Measurements from ENCODE around the gene GLRX3. TPM values are rescaled to one million over a fixed set of nuclear protein-coding genes. Genes with fewer than 3 reads are reported as not detected.

GLRX3 gene
- total and polyA plus RNA-seq, 10 of the 15 experiments (the other 5 are each of a cell fraction or from before 2014, with no cell fraction given): 94.7 to 209 (median 131) TPM

GRCh38 chr10:130185591-130185990 lies 49.4 kb downstream of the GLRX3 start (continued):
- TF ChIP-seq BCLAF1 (IDR thresholded peaks at IDR 0.05) (no peak), BMI1 (IDR thresholded peaks at IDR 0.05; ENCODE audit: borderline replicate concordance) (no peak), CREB1 (IDR thresholded peaks at IDR 0.05; ENCODE audit: low read depth) (no peak)

GRCh38 chr10:130188195-130189175 lies 52.3 kb downstream of the GLRX3 start:
- no peaks in the 10 kb centered on the region for H3K27me3 ChIP-seq (replicated peaks in 1 of 2; ENCODE audit: control insufficient read depth in 2 of 2, insufficient read depth in 2 of 2, low read length in 1 of 2)
- H3K36me3 ChIP-seq (ENCODE audit: control insufficient read depth in 2 of 2, insufficient read depth in 2 of 2, low read length in 1 of 2): peaks cover 4 to 5% of the 10 kb centered on the region in 2 experiments
- no peaks in the 10 kb centered on the region for H3K9me3 ChIP-seq (replicated peaks; ENCODE audit: control insufficient read depth, insufficient read depth, low read length)
- ChIA-PET SMC1A (ENCODE audit: uncharacterized antibody, unreplicated experiment) (no interaction called here), CTCF (no interaction called here), RAD21 (ENCODE audit: unreplicated experiment) (no interaction called here), POLR2A (no interaction called here)
- TF ChIP-seq MYC (IDR thresholded peaks at IDR 0.05; ENCODE audit: insufficient read depth, insufficient read length, insufficient replicate concordance, low read length, severe bottlenecking): no peak
- TF ChIP-seq RB1 (IDR thresholded peaks at IDR 0.05; ENCODE audit: borderline replicate concordance): no peak
- no peak for TF ChIP-seq BCLAF1 (IDR thresholded peaks at IDR 0.05)
- no peak for TF ChIP-seq FOS (IDR thresholded peaks at IDR 0.05; ENCODE audit: borderline replicate concordance, extremely low read depth, insufficient read length)
- no peak for TF ChIP-seq ASH2L (IDR thresholded peaks at IDR 0.05; ENCODE audit: borderline replicate concordance, low read depth)
- no peak for TF ChIP-seq IRF3 (IDR thresholded peaks at IDR 0.05)
- H4K20me1 ChIP-seq (ENCODE audit: control insufficient read depth, insufficient read depth): no peaks in the 10 kb centered on the region
- intact Hi-C loops (cut with micrococcal nuclease; ENCODE audit: unreplicated experiment): no loop called here
- no peaks in the 10 kb centered on the region for H3K4me1 ChIP-seq (ENCODE audit: control insufficient read depth, insufficient read depth, low read length)
- H3K27ac ChIP-seq (ENCODE audit: control insufficient read depth, insufficient read depth): no peak overlapping the region
- no TSS peak for BruUV-seq (replicated peaks)
- FAIRE-seq (no peak), DNase-seq (ENCODE audit: low read depth, low spot score) (no peak), ATAC-seq (no peak)
- WGBS (ENCODE audit: insufficient coverage, insufficient replicate concordance, low lambda C conversion rate, missing lambda C conversion rate): 89% methylated on average over 27 of the region's 28 CpGs
- no peak overlapping the region for H2AFZ ChIP-seq (ENCODE audit: control insufficient read depth, low read depth, low read length)
- no peaks in the 10 kb centered on the region for H3K79me2 ChIP-seq (ENCODE audit: control insufficient read depth, insufficient read depth, low read length)
- in situ Hi-C loops (cut with MboI): loop anchor here (5.0 to 10.0 kb wide), 3 partner anchors 1599 to 1836 kb away; no protein-coding TSS in a partner anchor
- H3K4me2 ChIP-seq (ENCODE audit: control insufficient read depth, insufficient read depth): no peak overlapping the region
- no peak overlapping the region for H3K9ac ChIP-seq (ENCODE audit: control insufficient read depth, insufficient read depth, low read length)
- no peak overlapping the region for H3K4me3 ChIP-seq
